A673 (cell line): ENCODE data around the gene SPNS2.

Experiments used
- CTCF ChIP-seq: fragments of 300-800, 200-600 bp; sonication (generic); conservative IDR thresholded peaks from 2 replicates; pipeline ENCODE4 v1.5.1; 2017; ENCODE audit warnings: low read depth, mild to moderate bottlenecking, antibody characterized with exemption, low read length, moderate library complexity, mixed read lengths
- EZH2 ChIP-seq: fragments of 200-600 bp; sonication (generic); IDR thresholded peaks from 2 replicates; pipeline ENCODE4 v1.6.1; 2017; ENCODE audit warnings: borderline replicate concordance, low read depth, mild to moderate bottlenecking, mixed read lengths, antibody characterized with exemption, low read length; ENCODE audit not compliant: poor library complexity, severe bottlenecking

GRCh38 chr17:4514779-4515178 is 16.1 kb downstream of the SPNS2 start:
- no peak for TF ChIP-seq CTCF
- no peak for TF ChIP-seq EZH2
